ENCODE measurements around the gene ZNF24. TPM values are rescaled to one million over a fixed set of nuclear protein-coding genes. Genes with fewer than 3 reads are reported as not detected.

ZNF24 gene
- total RNA-seq, 1 donor from 2014 or later: 11.5 TPM

GRCh38 chr18:35387152-35387571, 42.9 kb upstream of the ZNF24 start:
- intact Hi-C loops (cut with DNase I): loop anchor here (5.0 kb wide), 2 partner anchors 565 to 585 kb away; partner anchors contain the start of gene RMP24
- TF ChIP-seq CTCF (IDR thresholded peaks at IDR 0.05): no peak
- H3K9me3 ChIP-seq: no peaks in the 10 kb centered on the region

GRCh38 chr18:35386600-35387100, 42.4 kb upstream of the ZNF24 start:
- intact Hi-C loops (cut with DNase I): loop anchor here (5.0 kb wide), 2 partner anchors 566 to 586 kb away; partner anchors contain the start of gene RMP24
- no peaks in the 10 kb centered on the region for H3K9me3 ChIP-seq
- H3K4me3 ChIP-seq: no peak overlapping the region
- peak in 1 of 2 donors; percentile 82 for DNase-seq (ENCODE audit: low spot score in 2 of 2)
- H3K36me3 ChIP-seq: no peaks in the 10 kb centered on the region
- no peaks in the 10 kb centered on the region for H3K4me1 ChIP-seq
- no peaks in the 10 kb centered on the region for H3K27me3 ChIP-seq
- H3K27ac ChIP-seq: no peak overlapping the region
- peak; percentile 52 to 85 (median 78) for TF ChIP-seq CTCF (IDR thresholded peaks at IDR 0.05)

More at GRCh38 chr18:35387152-35387571, 42.9 kb upstream of the ZNF24 start:
- Histone ChIP-seq H3K4me1 (no peaks in the 10 kb centered on the region), H3K4me3 (no peak overlapping the region), H3K27me3 (no peaks in the 10 kb centered on the region), H3K36me3 (no peaks in the 10 kb centered on the region), H3K27ac (no peak overlapping the region)
- DNase-seq (ENCODE audit: low spot score in 2 of 2): no peak

- no peak for DNase-seq (ENCODE audit: low spot score in 2 of 2)
- Histone ChIP-seq H3K4me1 (no peaks in the 10 kb centered on the region), H3K27ac (no peak overlapping the region), H3K36me3 (no peaks in the 10 kb centered on the region), H3K4me3 (no peak overlapping the region), H3K27me3 (no peaks in the 10 kb centered on the region), H3K9me3 (no peaks in the 10 kb centered on the region)
- intact Hi-C loops (cut with DNase I): no loop called here
- no peak for TF ChIP-seq CTCF (IDR thresholded peaks at IDR 0.05)
These were observed 38.9 kb upstream of the ZNF24 start for GRCh38 chr18:35383136-35383535.

- intact Hi-C loops (cut with DNase I): loop anchor here (5.0 kb wide), 1 partner anchor 37 kb away; the partner anchor contains the start of gene ZNF24
- no peak for TF ChIP-seq CTCF (IDR thresholded peaks at IDR 0.05)
- Histone ChIP-seq H3K4me3 (no peak overlapping the region), H3K9me3 (no peaks in the 10 kb centered on the region), H3K36me3 (no peaks in the 10 kb centered on the region), H3K27me3 (no peaks in the 10 kb centered on the region), H3K27ac (no peak overlapping the region), H3K4me1 (peaks cover 0 to 2% of the 10 kb centered on the region in 2 donors)
- DNase-seq (ENCODE audit: low spot score in 2 of 2): no peak
These were observed 35.2 kb upstream of the ZNF24 start for GRCh38 chr18:35379421-35379820.

- Histone ChIP-seq H3K27me3 (no peaks in the 10 kb centered on the region), H3K36me3 (no peaks in the 10 kb centered on the region), H3K27ac (no peak overlapping the region), H3K9me3 (no peaks in the 10 kb centered on the region), H3K4me3 (peak overlapping the region in 1 of 2 donors; percentile 81), H3K4me1 (peaks cover 0 to 2% of the 10 kb centered on the region in 2 donors)
- intact Hi-C loops (cut with DNase I): loop anchor here (5.0 kb wide), 1 partner anchor 36 kb away; the partner anchor contains the start of gene ZNF24
- no peak for TF ChIP-seq CTCF (IDR thresholded peaks at IDR 0.05)
- DNase-seq (ENCODE audit: low spot score in 2 of 2): no peak
These were observed 34.3 kb upstream of the ZNF24 start for GRCh38 chr18:35378574-35378896.
